DND-41 (cell line): ENCODE data around the gene GRIP2.

Experiments
- CTCF ChIP-seq: IDR thresholded peaks from 2 replicates; pipeline ENCODE4 v1.5.1; 2012; ENCODE audit warnings: borderline replicate concordance, low read length, moderate library complexity, mild to moderate bottlenecking; ENCODE audit not compliant: poor library complexity, severe bottlenecking; ENCODE audit errors: extremely low read depth
- EZH2 ChIP-seq: IDR thresholded peaks from 3 replicates; pipeline ENCODE4 v1.6.1; 2012; ENCODE audit warnings: borderline replicate concordance, low read depth, mild to moderate bottlenecking, moderate library complexity, low read length, inconsistent platforms; ENCODE audit not compliant: severe bottlenecking

- TF ChIP-seq CTCF (no peak), EZH2 (no peak)
Measured at GRCh38 chr3:14542656-14543055, 2.5 kb upstream of the GRIP2 start.
